Stimulated activated effector memory CD8-positive, alpha-beta T cell treated with anti-CD3 and anti-CD28 coated beads, Interleukin-12 subunit alpha, Interleukin-12 subunit beta, amount 100 ng/mL, for 72 hours (primary cell): ENCODE data around the gene EMP2.
"Not testable (repeated sequence)": the region's sequence is repeated elsewhere in the genome, so short reads cannot be mapped to it uniquely, and the experiment has no call there.

ENCODE experiments used
- ATAC-seq: fragments of 150-1000 bp; cut with Tn5 transposase; 2 replicates; pipeline ENCODE4 v1.10.0; 2021
- DNase-seq, 2 donors: peaks; one replicate each; pipeline ENCODE4 v3.0.0; 2021 to 2022; ENCODE audit warnings: low spot score in 2 of 2
- H3K27ac Mint-ChIP-seq: one replicate; pipeline ENCODE4 v1.8.0; 2022; ENCODE audit warnings: mild to moderate bottlenecking, mixed read lengths
- H3K36me3 Mint-ChIP-seq: one replicate; pipeline ENCODE4 v1.8.0; 2022; ENCODE audit warnings: mild to moderate bottlenecking, mixed read lengths
- H3K4me1 Mint-ChIP-seq: one replicate; pipeline ENCODE4 v1.8.0; 2022; ENCODE audit warnings: mixed read lengths
- H3K4me3 Mint-ChIP-seq: one replicate; pipeline ENCODE4 v1.8.0; 2022; ENCODE audit warnings: mild to moderate bottlenecking, mixed read lengths
- H3K9me3 Mint-ChIP-seq: one replicate; pipeline ENCODE4 v1.8.0; 2022; ENCODE audit warnings: mixed read lengths

Gene EMP2

GRCh38 chr16:10575506-10576130 lies 4.8 kb downstream of the EMP2 start:
- ATAC-seq: no peak
- no peaks in the 10 kb centered on the region for H3K9me3 Mint-ChIP-seq
- H3K4me3 Mint-ChIP-seq: no peak overlapping the region
- no peaks in the 10 kb centered on the region for H3K36me3 Mint-ChIP-seq
- no peak for DNase-seq
- no peaks in the 10 kb centered on the region for H3K4me1 Mint-ChIP-seq
- no peak overlapping the region for H3K27ac Mint-ChIP-seq

GRCh38 chr16:10572611-10573010 lies 7.8 kb downstream of the EMP2 start:
- H3K4me1 Mint-ChIP-seq: no peaks in the 10 kb centered on the region
- no peak overlapping the region for H3K27ac Mint-ChIP-seq
- no peaks in the 10 kb centered on the region for H3K36me3 Mint-ChIP-seq
- no peak for DNase-seq
- no peak overlapping the region for H3K4me3 Mint-ChIP-seq
- H3K9me3 Mint-ChIP-seq: no peaks in the 10 kb centered on the region
- ATAC-seq: no peak

- Mint-ChIP-seq H3K9me3 (no peaks in the 10 kb centered on the region), H3K36me3 (no peaks in the 10 kb centered on the region), H3K4me1 (no peaks in the 10 kb centered on the region), H3K27ac (no peak overlapping the region), H3K4me3 (no peak overlapping the region)
- no peak for DNase-seq
- no peak for ATAC-seq
These were observed 9.0 kb downstream of the EMP2 start for GRCh38 chr16:10571354-10571753.

DNA sequence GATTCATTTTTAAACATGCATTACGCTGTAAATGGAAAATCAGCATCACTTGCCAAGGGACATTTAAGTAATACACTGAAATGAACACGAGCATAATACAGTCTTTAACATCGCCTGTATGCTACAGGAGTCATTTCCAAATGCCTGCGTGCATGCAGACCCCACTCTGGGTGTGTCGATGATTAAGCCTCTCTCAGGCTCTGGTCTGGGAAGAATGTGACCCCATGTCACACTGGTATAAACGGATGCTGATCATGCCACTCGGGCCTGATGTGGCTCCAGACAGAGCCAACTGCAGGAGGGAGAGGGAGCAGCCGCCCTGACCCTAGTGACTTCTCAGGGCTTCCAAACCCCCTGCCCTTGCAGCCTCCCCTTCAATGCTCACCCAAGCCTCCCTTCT lies 10.8 kb downstream of the EMP2 start:
- no peak for DNase-seq
- no peaks in the 10 kb centered on the region for H3K4me1 Mint-ChIP-seq
- H3K9me3 Mint-ChIP-seq: no peaks in the 10 kb centered on the region
- no peak overlapping the region for H3K27ac Mint-ChIP-seq
- no peak for ATAC-seq
- H3K4me3 Mint-ChIP-seq: no peak overlapping the region
- H3K36me3 Mint-ChIP-seq: no peaks in the 10 kb centered on the region

- Mint-ChIP-seq H3K36me3 (no peaks in the 10 kb centered on the region), H3K9me3 (peaks cover 4% of the 10 kb centered on the region), H3K27ac (no peak overlapping the region), H3K4me1 (no peaks in the 10 kb centered on the region), H3K4me3 (no peak overlapping the region)
- DNase-seq (no peak), ATAC-seq (no peak)
These were observed 13.8 kb downstream of the EMP2 start for GRCh38 chr16:10566613-10567012.

DNA sequence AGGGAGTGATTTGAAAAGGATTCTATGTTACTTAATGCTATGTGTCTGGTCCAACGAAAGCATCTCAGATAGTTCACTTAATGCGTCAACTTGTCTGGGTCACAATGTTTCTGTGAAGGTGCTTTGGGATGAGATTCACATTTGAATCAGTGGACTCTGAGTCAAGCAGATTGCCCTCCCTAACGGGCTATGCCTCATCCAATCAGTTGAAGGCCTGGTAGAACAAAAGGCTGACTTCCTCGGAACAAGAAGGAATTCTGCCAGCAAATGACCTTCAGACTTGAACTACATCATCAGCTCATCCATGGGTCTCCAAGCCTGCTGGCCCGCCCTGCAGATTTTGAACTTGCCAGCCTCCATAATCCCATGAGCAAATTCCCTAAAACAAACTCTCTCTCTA lies 15.2 kb downstream of the EMP2 start:
- no peak overlapping the region for H3K4me3 Mint-ChIP-seq

DNA sequence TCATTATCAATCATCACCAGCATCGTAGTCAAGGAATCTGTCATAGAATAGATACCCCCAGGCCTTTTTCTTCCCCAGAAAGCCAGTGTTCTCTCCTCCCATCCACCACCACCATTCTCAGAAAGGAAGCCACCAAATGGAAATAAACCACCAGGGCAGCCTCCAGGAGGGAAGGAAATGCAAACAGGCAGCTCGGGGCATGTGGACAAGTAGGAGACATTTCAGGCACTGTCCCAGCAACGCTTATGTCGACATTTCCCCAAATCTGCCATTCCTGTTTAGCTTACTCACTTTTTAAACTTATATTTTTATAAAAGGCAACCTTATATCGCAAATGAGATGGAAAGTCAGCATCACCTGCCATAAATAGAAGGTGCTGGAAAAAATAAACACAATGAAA lies 15.8 kb downstream of the EMP2 start:
- DNase-seq: no peak
- no peaks in the 10 kb centered on the region for H3K4me1 Mint-ChIP-seq
- no peak for ATAC-seq
- no peaks in the 10 kb centered on the region for H3K36me3 Mint-ChIP-seq
- no peak overlapping the region for H3K27ac Mint-ChIP-seq
- H3K4me3 Mint-ChIP-seq: no peak overlapping the region
- peaks cover 4% of the 10 kb centered on the region for H3K9me3 Mint-ChIP-seq

More for the DNA sequence above, 15.2 kb downstream of the EMP2 start:
- Mint-ChIP-seq H3K4me1 (no peaks in the 10 kb centered on the region), H3K9me3 (peaks cover 4% of the 10 kb centered on the region), H3K27ac (no peak overlapping the region), H3K36me3 (no peaks in the 10 kb centered on the region)
- ATAC-seq (no peak), DNase-seq (no peak)

GRCh38 chr16:10562361-10562899 lies 18.0 kb downstream of the EMP2 start:
- ATAC-seq (no peak), DNase-seq (no peak)
- Mint-ChIP-seq H3K4me1 (no peaks in the 10 kb centered on the region), H3K36me3 (no peaks in the 10 kb centered on the region), H3K4me3 (no peak overlapping the region), H3K9me3 (peaks cover 4% of the 10 kb centered on the region), H3K27ac (no peak overlapping the region)

DNA sequence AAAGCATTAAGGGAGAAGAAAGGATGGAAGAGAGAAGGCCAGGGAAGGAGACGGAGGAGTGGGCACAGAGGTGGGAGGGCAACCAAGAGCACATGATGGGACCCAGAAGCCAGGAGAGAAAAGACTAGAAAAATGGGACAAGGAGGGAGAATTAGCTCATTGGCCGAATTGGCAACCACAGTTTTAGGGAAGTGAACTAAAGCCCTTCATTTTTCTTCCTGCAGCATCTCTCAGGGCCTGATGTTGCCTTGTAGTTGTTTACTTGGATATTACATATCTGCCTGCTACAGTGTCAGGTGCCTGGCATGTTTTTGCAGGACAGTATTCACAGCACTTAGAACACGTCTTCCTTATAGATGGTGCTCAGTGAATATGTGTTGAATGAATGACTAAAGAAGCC lies 19.0 kb downstream of the EMP2 start:
- ATAC-seq (no peak), DNase-seq (no peak)
- no peaks in the 10 kb centered on the region for H3K4me1 Mint-ChIP-seq
- no peak overlapping the region for H3K27ac Mint-ChIP-seq
- peaks cover 4% of the 10 kb centered on the region for H3K9me3 Mint-ChIP-seq
- H3K36me3 Mint-ChIP-seq: no peaks in the 10 kb centered on the region
- H3K4me3 Mint-ChIP-seq: no peak overlapping the region

DNA sequence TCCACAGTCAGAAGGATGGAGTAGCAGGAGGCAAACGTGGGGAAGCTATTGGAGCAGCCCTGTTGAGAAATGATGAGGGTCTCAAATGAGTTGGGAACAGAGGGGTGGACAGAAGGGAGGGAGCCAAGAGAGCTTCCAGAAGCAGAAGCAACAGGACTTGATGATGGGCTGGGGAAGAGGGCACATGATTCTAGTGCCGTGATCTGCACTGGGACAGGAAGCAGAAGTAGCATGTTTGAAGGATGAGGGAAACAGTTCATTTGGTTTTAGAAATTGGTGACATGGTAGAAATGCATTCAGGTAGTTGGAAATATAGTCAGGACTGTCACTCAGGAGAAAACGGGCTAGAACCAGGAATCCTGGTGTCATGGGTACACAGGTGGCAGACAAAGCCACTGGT lies 19.4 kb downstream of the EMP2 start:
- Mint-ChIP-seq H3K27ac (no peak overlapping the region), H3K36me3 (no peaks in the 10 kb centered on the region), H3K9me3 (peaks cover 6% of the 10 kb centered on the region), H3K4me1 (no peaks in the 10 kb centered on the region), H3K4me3 (no peak overlapping the region)
- DNase-seq (no peak), ATAC-seq (no peak)

DNA sequence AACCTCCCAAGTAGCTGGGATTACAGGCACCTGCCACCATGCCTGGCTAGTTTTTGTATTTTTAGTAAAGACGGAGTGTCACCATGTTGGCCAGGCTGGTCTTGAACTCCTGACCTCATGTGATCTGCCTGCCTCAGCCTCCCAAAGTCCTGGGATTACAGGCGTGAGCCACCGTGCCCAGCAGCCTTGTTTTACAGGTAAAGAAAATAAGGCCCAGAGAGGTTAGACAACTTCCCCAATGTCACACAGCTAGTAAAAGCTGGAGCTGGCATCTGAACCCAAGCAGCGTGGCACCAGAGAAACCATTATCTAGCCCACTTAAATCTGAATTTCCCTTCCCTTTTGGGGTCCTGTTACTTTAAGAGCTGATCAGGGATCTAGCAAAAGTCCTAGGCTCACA lies 20.6 kb downstream of the EMP2 start:
- not testable (repeated sequence) for H3K9me3 Mint-ChIP-seq, H3K4me3 Mint-ChIP-seq, H3K4me1 Mint-ChIP-seq, ATAC-seq, H3K36me3 Mint-ChIP-seq, DNase-seq, H3K27ac Mint-ChIP-seq

DNA sequence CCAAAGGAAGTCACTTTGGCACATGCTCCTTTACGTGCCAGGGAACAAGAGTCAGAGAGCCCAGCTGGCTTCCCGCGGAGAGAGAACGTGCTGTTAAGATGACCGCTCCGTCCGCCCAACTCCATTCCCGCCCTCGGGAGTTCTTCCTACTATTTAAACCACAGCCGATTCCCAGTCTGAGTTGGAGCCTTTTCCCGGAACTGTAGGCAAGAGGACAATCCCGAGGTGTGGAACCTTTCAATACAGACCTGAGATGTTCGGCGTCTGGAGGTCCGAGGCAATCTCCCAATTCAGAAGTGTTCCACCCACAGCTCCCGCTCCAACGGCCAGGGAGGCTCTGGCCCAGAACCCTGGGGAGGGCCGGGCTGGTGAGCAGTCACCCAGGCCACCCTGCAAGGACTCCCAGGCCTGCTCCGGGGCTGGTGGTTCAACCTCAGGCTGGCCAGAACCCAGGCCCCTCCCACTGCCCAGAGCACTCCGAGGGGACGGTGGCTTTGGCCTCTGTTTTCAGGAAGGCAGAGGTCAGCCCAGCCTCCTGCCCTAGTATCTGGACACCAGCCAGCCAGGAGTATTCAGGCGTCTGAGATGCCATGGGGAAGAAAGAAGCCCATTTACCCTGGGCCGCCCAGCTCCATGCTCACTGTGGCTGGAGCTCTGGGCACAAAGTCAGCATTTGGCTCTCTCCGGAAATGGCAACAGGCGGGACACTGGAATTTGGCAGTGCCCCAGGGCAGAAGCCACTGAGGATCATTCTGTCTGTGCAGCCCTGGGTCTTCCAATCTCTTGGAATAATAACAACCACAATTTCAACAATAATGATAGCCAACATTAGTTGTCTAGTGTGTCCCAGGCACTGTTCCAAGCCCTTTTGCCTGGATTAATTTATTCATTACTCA lies 21.4 kb downstream of the EMP2 start:
- Mint-ChIP-seq H3K9me3 (peaks cover 6% of the 10 kb centered on the region), H3K4me1 (no peaks in the 10 kb centered on the region), H3K27ac (no peak overlapping the region), H3K4me3 (no peak overlapping the region), H3K36me3 (no peaks in the 10 kb centered on the region)
- no peak for DNase-seq
- no peak for ATAC-seq

DNA sequence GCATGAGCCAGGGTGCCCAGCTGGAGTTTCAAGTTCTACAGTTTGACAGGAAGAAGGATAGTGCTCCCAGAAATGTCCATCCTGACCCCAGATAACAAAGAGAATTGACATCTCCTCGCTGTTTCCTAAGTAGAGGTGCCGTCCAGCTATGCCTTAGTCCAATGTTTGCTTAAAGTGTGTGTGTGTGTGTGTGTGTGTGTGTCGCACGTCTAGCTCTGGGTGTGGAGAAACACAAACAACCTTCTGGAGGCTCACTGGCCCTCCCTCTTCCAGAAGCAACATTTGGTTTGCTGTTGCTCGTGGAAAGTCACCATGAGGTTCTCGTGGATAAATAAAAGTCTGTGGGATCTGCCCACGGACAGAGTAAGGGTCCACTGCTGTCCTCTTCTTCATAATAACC lies 22.1 kb downstream of the EMP2 start:
- Mint-ChIP-seq H3K4me1 (peaks cover 3% of the 10 kb centered on the region), H3K27ac (no peak overlapping the region), H3K9me3 (peaks cover 6% of the 10 kb centered on the region), H3K4me3 (no peak overlapping the region), H3K36me3 (no peaks in the 10 kb centered on the region)
- DNase-seq (no peak), ATAC-seq (no peak)

GRCh38 chr16:10557750-10558149 lies 22.6 kb downstream of the EMP2 start:
- H3K27ac Mint-ChIP-seq: no peak overlapping the region
- no peaks in the 10 kb centered on the region for H3K36me3 Mint-ChIP-seq
- DNase-seq (no peak), ATAC-seq (no peak)
- H3K9me3 Mint-ChIP-seq: peaks cover 6% of the 10 kb centered on the region
- H3K4me1 Mint-ChIP-seq: peaks cover 9% of the 10 kb centered on the region
- H3K4me3 Mint-ChIP-seq: no peak overlapping the region

- DNase-seq (no peak), ATAC-seq (no peak)
- H3K4me3 Mint-ChIP-seq: no peak overlapping the region
- peaks cover 2% of the 10 kb centered on the region for H3K9me3 Mint-ChIP-seq
- H3K4me1 Mint-ChIP-seq: peaks cover 10% of the 10 kb centered on the region
- no peak overlapping the region for H3K27ac Mint-ChIP-seq
- no peaks in the 10 kb centered on the region for H3K36me3 Mint-ChIP-seq
These were observed 24.2 kb downstream of the EMP2 start for GRCh38 chr16:10556236-10556635.

DNA sequence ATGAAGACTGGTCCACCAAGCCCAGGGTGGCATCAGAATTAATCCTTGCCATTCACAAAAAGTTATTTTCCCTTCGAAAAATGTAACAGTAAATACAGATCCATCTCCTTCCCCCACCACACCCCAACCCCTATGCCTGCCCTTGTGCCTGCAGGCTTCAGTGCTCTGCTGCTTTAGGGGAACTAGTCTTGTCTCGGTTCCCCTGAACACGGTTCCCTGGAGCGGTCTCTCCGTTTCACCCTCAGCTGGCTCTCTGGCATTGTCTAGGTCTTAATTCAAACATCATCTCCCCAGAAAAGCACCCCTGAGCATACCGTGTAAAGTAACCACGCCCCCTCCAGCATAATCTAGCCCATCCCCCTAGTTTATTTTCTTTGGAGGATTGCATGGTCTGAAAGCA lies 25.8 kb downstream of the EMP2 start:
- peaks cover 2% of the 10 kb centered on the region for H3K9me3 Mint-ChIP-seq
- no peak overlapping the region for H3K27ac Mint-ChIP-seq
- no peak for DNase-seq
- no peak overlapping the region for H3K4me3 Mint-ChIP-seq
- ATAC-seq: no peak
- no peaks in the 10 kb centered on the region for H3K36me3 Mint-ChIP-seq
- peaks cover 10% of the 10 kb centered on the region for H3K4me1 Mint-ChIP-seq
